Measurements from ENCODE around the gene ABCG8.

GRCh38 chr2:43796206-43796605, 42.6 kb upstream of the ABCG8 start:
- TF ChIP-seq CTCF (conservative IDR thresholded peaks at IDR 0.05) = no peak
- no peak for TF ChIP-seq EZH2 (IDR thresholded peaks at IDR 0.05; ENCODE audit: low read depth)
